Measurements from ENCODE around the gene DBF4B.

GRCh38 chr17:44794851-44795413 is 86.5 kb downstream of the DBF4B start:
- TF ChIP-seq, protein P1, sequence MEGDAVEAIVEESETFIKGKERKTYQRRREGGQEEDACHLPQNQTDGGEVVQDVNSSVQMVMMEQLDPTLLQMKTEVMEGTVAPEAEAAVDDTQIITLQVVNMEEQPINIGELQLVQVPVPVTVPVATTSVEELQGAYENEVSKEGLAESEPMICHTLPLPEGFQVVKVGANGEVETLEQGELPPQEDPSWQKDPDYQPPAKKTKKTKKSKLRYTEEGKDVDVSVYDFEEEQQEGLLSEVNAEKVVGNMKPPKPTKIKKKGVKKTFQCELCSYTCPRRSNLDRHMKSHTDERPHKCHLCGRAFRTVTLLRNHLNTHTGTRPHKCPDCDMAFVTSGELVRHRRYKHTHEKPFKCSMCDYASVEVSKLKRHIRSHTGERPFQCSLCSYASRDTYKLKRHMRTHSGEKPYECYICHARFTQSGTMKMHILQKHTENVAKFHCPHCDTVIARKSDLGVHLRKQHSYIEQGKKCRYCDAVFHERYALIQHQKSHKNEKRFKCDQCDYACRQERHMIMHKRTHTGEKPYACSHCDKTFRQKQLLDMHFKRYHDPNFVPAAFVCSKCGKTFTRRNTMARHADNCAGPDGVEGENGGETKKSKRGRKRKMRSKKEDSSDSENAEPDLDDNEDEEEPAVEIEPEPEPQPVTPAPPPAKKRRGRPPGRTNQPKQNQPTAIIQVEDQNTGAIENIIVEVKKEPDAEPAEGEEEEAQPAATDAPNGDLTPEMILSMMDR (IDR thresholded peaks at IDR 0.05; ENCODE audit: low read length) = no peak
- no peak for TF ChIP-seq EZH2 (IDR thresholded peaks at IDR 0.05; ENCODE audit: borderline replicate concordance, low read length)
